HPDE6-E6E7 (cell line): Measurements from ENCODE around the gene GABRB1.

Source experiments
- DNase-seq: peaks from one replicate; pipeline ENCODE4 v3.0.0; 2011; ENCODE audit warnings: missing footprints; ENCODE audit errors: extremely low spot score

Gene GABRB1

DNA sequence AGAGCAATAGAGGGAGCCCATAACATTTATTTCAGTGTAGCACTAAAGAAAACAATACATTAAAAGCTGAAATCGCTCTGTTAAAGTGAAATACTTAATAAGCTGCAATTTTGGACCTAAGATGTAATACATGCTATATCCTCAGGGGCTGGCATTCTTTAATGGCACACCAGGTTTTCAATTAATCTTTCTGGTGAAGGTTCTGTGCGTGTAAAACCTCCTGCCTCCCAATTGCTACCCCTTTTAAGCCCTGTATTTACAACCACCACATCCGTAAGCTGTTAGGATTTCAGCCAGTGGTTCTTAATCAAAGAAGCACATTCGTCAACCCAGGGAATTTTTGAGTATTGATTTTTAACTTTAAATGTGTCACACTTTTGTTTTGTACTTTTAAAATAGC lies 439.7 kb downstream of the GABRB1 start:
- DNase-seq, result no peak

DNA sequence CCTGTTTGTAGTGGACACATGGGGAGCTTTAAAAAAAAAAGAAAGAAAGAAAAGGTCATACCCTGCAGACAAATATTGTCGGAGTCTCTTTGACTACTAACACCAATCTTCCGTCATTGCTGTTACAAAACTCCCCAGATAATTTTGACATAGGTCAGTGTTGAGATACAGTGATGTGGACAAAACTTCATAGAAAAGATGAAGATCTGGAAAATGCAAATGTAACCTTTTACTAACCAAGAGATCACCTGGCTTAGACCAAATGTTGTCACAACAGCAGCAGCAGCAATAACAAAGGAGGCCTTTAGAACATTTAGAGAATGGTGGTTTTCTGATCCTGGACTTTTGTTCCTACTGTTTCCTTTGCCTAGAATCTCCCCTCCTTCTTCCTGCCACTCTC lies 440.2 kb downstream of the GABRB1 start:
- no peak for DNase-seq

GRCh38 chr4:47473141-47473750 lies 441.9 kb downstream of the GABRB1 start:
- DNase-seq, result no peak

DNA sequence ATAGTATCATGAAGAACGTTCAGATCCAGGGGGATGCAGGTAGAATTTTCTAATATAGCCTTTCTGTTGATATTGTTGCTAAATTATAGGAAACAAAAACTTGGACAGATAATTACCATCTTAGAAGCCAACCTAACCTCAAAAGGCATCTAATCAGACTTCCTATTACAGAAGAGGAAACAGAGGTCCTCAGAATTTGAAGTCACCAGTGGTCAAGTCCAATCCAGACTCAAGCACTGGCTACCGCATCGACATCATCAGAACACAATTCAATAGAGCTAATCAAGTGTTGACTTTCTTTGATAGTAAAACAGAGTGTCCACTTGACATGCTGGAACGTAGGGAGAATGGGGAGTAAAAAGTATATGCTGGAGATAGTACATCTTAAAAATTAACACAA lies 443.4 kb downstream of the GABRB1 start:
- DNase-seq, result no peak

DNA sequence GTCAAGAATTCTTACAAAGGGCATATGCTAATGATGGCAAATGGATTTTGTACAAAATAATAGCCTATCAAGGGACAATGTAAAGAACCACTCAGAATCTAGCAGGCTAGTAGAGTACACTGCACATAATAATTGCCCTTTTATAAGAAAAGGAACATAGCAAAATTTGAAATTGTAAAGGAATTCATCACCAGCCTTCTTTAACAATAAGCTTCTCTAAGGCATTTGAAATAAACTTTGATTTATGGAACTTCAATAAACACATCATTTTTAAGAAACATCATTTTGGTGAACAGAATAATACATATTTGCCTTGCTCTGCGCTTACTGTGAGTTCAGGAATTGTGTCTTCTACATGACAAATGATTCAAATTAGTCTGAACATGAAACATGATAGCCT lies 444.0 kb downstream of the GABRB1 start:
- DNase-seq, result no peak
